Testis (tissue), 2 donors: ENCODE results near the gene MSL1.

Source experiments
- POLR2A ChIP-seq: fragments of 450-650 bp; IDR thresholded peaks from one replicate; pipeline ENCODE4 v1.6.1; 2017; ENCODE audit warnings: antibody characterized with exemption, mild to moderate bottlenecking, moderate library complexity
- TF ChIP-seq, protein P1 (sequence below), 3 experiments: fragments of 450-650 bp in 2 of 3; fragments of 200-600 bp in 1 of 3; sonication (generic) in 1 of 3; IDR thresholded peaks; one replicate each; pipeline ENCODE4 v1.5.1; 2016 to 2019; ENCODE audit warnings: antibody characterized with exemption in 3 of 3, mild to moderate bottlenecking in 2 of 3, moderate library complexity in 1 of 3

DNA sequence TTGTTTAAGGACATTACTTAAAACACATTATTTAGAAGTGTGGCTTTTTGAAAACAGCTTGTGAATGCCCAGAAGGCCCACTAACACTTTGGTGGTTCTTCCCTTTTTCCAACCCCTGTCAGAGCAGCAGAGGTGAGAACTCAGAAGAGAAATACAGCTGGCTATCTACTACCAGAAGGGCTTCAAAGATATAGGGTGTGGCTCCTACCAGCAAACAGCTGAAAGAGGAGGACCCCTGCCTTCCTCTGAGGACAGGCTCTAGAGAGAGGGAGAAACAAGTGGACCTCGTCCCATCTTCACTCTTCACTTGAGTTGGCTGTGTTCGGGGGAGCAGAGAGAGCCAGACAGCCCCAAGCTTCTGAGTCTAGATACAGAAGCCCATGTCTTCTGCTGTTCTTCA is 48.6 kb downstream of the MSL1 start:
- TF ChIP-seq, protein P1, sequence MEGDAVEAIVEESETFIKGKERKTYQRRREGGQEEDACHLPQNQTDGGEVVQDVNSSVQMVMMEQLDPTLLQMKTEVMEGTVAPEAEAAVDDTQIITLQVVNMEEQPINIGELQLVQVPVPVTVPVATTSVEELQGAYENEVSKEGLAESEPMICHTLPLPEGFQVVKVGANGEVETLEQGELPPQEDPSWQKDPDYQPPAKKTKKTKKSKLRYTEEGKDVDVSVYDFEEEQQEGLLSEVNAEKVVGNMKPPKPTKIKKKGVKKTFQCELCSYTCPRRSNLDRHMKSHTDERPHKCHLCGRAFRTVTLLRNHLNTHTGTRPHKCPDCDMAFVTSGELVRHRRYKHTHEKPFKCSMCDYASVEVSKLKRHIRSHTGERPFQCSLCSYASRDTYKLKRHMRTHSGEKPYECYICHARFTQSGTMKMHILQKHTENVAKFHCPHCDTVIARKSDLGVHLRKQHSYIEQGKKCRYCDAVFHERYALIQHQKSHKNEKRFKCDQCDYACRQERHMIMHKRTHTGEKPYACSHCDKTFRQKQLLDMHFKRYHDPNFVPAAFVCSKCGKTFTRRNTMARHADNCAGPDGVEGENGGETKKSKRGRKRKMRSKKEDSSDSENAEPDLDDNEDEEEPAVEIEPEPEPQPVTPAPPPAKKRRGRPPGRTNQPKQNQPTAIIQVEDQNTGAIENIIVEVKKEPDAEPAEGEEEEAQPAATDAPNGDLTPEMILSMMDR (IDR thresholded peaks at IDR 0.05): no peak
- TF ChIP-seq POLR2A: no peak
